ENCODE results near the gene IL34. TPM values are rescaled to one million over a fixed set of nuclear protein-coding genes. Genes with fewer than 3 reads are reported as not detected.

IL34 gene
- total and polyA plus RNA-seq, 2 of the 13 experiments (the other 11 are each of a cell fraction or from before 2014, with no cell fraction given): 1.2 to 1.3 TPM

DNA sequence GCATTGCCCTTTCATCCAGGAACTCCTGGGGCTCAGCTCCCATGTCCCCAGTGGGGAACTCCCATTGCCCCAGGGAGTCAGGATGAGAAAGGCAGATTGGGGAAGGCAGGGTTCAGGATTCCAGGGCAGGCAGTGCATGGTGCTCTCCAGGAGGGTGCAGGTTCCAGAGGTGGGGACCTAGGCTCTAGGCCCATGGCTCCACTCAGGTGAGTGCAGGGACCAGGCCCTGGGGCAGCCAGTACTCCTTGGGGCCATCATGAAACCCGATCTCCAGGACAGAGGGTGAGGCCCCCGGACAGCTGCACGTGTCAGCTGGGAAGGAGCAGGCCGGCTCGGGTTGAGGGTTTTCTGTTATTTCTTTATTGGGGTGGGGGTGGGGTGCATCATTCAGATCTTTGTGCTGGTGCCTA lies 40.7 kb downstream of the IL34 start:
- BruUV-seq (replicated peaks): no TSS peak
- no peak for FAIRE-seq
- WGBS (ENCODE audit: low lambda C conversion rate): 15% methylated on average over 4 of the region's 5 CpGs
- Histone ChIP-seq H3K9me3 (ENCODE audit: low read length) (no peaks in the 10 kb centered on the region), H3K27me3 (ENCODE audit: control insufficient read depth in 1 of 2, insufficient read depth in 2 of 2, low read length in 2 of 2) (no peaks in the 10 kb centered on the region; a peak in 1 of 5 replicates), H2AFZ (ENCODE audit: low read length) (no peak overlapping the region), H3K4me3 (replicated peaks in 1 of 3; ENCODE audit: insufficient read depth in 1 of 3, low read depth in 2 of 3, low read length in 3 of 3) (no peak overlapping the region; a peak in 1 of 6 replicates), H3K36me3 (replicated peaks in 1 of 2; ENCODE audit: control insufficient read depth in 1 of 2, insufficient read depth in 2 of 2, low read length in 2 of 2) (peaks cover 0 to 5% of the 10 kb centered on the region in 2 experiments; a peak in 1 of 5 replicates), H3K4me1 (ENCODE audit: insufficient read depth, low read length) (peaks cover 80% of the 10 kb centered on the region), H4K20me1 (ENCODE audit: insufficient read depth, low read length) (peaks cover 10% of the 10 kb centered on the region; the same call in 1 of the 2 replicates), H3K79me2 (ENCODE audit: insufficient read depth, low read length) (peaks cover 34% of the 10 kb centered on the region), H3K9ac (ENCODE audit: insufficient read depth, low read depth, low read length) (no peak overlapping the region), H3K27ac (ENCODE audit: extremely low read length, insufficient read depth, low read length) (peak overlapping the region; percentile 53), H3K4me2 (ENCODE audit: low read depth, low read length) (peak overlapping the region; percentile 62; the same call in 1 of the 2 replicates)
- ATAC-seq: peak; percentile 0; the same call in 1 of the 3 replicates
- in situ Hi-C loops (cut with HindIII; ENCODE audit: extremely low pct_ligation_motif_present, low pct_unique_long_range_greater_than_20kb) (loop anchor here (5.0 kb wide), 1 partner anchor 40 kb away; no protein-coding TSS in a partner anchor), intact Hi-C loops (cut with micrococcal nuclease; ENCODE audit: unreplicated experiment) (loop anchor here (2.0 kb wide), 1 partner anchor 16 kb away; no protein-coding TSS in a partner anchor)
- ChIA-PET POLR2A (interaction anchor here (0.6 to 18.7 kb wide), 10 partner anchors 9 to 164 kb away, joined by 3 to 536 read pairs (median 22); partner anchors contain the start of gene COG4), CTCF (ENCODE audit: low intra/inter-chr PET ratio, low total read pairs) (no interaction called here)
- DNase-seq (ENCODE audit: low spot score): no peak
- TF ChIP-seq RBFOX2 (IDR thresholded peaks at IDR 0.05; ENCODE audit: low read depth, low read length) (no peak), KLF16 (CRISPR knock-in tag; IDR thresholded peaks at IDR 0.05) (no peak), RFXANK (CRISPR knock-in tag; IDR thresholded peaks at IDR 0.05) (no peak), ZMYM4 (CRISPR knock-in tag; IDR thresholded peaks at IDR 0.05) (no peak), NR2F1 (CRISPR knock-in tag; IDR thresholded peaks at IDR 0.05) (no peak), HDAC1 (CRISPR knock-in tag; IDR thresholded peaks at IDR 0.05) (peak; percentile 28; the same call in 1 of the 2 replicates), EP300 (IDR thresholded peaks at IDR 0.05; ENCODE audit: low read depth in 2 of 2, low read length in 2 of 2) (no peak), EP300 (CRISPR knock-in tag; IDR thresholded peaks at IDR 0.05; ENCODE audit: borderline replicate concordance) (no peak), TBL1XR1 (IDR thresholded peaks at IDR 0.05; ENCODE audit: borderline replicate concordance, low read length, partially characterized antibody) (no peak), ZNF816 (CRISPR knock-in tag; IDR thresholded peaks at IDR 0.05; ENCODE audit: borderline replicate concordance) (no peak)
- TF ChIP-seq, protein P1, sequence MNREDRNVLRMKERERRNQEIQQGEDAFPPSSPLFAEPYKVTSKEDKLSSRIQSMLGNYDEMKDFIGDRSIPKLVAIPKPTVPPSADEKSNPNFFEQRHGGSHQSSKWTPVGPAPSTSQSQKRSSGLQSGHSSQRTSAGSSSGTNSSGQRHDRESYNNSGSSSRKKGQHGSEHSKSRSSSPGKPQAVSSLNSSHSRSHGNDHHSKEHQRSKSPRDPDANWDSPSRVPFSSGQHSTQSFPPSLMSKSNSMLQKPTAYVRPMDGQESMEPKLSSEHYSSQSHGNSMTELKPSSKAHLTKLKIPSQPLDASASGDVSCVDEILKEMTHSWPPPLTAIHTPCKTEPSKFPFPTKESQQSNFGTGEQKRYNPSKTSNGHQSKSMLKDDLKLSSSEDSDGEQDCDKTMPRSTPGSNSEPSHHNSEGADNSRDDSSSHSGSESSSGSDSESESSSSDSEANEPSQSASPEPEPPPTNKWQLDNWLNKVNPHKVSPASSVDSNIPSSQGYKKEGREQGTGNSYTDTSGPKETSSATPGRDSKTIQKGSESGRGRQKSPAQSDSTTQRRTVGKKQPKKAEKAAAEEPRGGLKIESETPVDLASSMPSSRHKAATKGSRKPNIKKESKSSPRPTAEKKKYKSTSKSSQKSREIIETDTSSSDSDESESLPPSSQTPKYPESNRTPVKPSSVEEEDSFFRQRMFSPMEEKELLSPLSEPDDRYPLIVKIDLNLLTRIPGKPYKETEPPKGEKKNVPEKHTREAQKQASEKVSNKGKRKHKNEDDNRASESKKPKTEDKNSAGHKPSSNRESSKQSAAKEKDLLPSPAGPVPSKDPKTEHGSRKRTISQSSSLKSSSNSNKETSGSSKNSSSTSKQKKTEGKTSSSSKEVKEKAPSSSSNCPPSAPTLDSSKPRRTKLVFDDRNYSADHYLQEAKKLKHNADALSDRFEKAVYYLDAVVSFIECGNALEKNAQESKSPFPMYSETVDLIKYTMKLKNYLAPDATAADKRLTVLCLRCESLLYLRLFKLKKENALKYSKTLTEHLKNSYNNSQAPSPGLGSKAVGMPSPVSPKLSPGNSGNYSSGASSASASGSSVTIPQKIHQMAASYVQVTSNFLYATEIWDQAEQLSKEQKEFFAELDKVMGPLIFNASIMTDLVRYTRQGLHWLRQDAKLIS (CRISPR knock-in tag; IDR thresholded peaks at IDR 0.05): no peak
- TF ChIP-seq, protein P2, sequence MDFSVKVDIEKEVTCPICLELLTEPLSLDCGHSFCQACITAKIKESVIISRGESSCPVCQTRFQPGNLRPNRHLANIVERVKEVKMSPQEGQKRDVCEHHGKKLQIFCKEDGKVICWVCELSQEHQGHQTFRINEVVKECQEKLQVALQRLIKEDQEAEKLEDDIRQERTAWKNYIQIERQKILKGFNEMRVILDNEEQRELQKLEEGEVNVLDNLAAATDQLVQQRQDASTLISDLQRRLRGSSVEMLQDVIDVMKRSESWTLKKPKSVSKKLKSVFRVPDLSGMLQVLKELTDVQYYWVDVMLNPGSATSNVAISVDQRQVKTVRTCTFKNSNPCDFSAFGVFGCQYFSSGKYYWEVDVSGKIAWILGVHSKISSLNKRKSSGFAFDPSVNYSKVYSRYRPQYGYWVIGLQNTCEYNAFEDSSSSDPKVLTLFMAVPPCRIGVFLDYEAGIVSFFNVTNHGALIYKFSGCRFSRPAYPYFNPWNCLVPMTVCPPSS (IDR thresholded peaks at IDR 0.05): no peak
- TF ChIP-seq, protein P3, sequence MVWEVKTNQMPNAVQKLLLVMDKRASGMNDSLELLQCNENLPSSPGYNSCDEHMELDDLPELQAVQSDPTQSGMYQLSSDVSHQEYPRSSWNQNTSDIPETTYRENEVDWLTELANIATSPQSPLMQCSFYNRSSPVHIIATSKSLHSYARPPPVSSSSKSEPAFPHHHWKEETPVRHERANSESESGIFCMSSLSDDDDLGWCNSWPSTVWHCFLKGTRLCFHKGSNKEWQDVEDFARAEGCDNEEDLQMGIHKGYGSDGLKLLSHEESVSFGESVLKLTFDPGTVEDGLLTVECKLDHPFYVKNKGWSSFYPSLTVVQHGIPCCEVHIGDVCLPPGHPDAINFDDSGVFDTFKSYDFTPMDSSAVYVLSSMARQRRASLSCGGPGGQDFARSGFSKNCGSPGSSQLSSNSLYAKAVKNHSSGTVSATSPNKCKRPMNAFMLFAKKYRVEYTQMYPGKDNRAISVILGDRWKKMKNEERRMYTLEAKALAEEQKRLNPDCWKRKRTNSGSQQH (CRISPR knock-in tag; IDR thresholded peaks at IDR 0.05; ENCODE audit: low read depth): no peak
- TF ChIP-seq, protein P4, sequence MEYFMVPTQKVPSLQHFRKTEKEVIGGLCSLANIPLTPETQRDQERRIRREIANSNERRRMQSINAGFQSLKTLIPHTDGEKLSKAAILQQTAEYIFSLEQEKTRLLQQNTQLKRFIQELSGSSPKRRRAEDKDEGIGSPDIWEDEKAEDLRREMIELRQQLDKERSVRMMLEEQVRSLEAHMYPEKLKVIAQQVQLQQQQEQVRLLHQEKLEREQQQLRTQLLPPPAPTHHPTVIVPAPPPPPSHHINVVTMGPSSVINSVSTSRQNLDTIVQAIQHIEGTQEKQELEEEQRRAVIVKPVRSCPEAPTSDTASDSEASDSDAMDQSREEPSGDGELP (IDR thresholded peaks at IDR 0.05; ENCODE audit: borderline replicate concordance, low read depth): peak; percentile 74; the same call in 1 of the 2 replicates
